Prostate gland (tissue), 2 donors: ENCODE data around the gene GPR35. TPM values are rescaled to one million over a fixed set of nuclear protein-coding genes. Genes with fewer than 3 reads are reported as not detected.

ENCODE experiments used
- DNase-seq: peaks from one replicate; pipeline ENCODE4 v3.0.0-alpha.2; 2019; ENCODE audit warnings: low spot score
- H3K27ac ChIP-seq, 2 donors: fragments of 200-600 bp; sonication (generic); 2 replicates each; pipeline ENCODE4 v1.5.1; 2017 to 2019
- H3K27me3 ChIP-seq: fragments of 200-600 bp; sonication (generic); replicated peaks from 2 replicates; pipeline ENCODE4 v1.5.1; 2019; ENCODE audit not compliant: insufficient read depth
- H3K36me3 ChIP-seq, 2 donors: fragments of 200-600 bp; sonication (generic); 1 replicate in 1 of 2; 2 replicates in 1 of 2; pipeline versions ENCODE4 v1.5.1 to v1.8.1; 2017 to 2019
- H3K4me1 ChIP-seq: fragments of 200-600 bp; sonication (generic); replicated peaks from 2 replicates; pipeline ENCODE4 v1.5.1; 2019
- H3K4me3 ChIP-seq, 2 donors: fragments of 200-600 bp; sonication (generic); 2 replicates each; pipeline ENCODE4 v1.5.1; 2017 to 2019
- H3K9me3 ChIP-seq: fragments of 200-600 bp; sonication (generic); 2 replicates; pipeline ENCODE4 v1.5.1; 2017
- CTCF ChIP-seq, 4 experiments: fragments of 200-600 bp in 2 of 4; fragments of 450-650 bp in 2 of 4; sonication (generic) in 2 of 4; IDR thresholded peaks; 1 replicate in 3 of 4; 2 replicates in 1 of 4; pipeline ENCODE4 v1.5.1; 2016 to 2019; ENCODE audit warnings: antibody characterized with exemption in 4 of 4, mild to moderate bottlenecking in 2 of 4, moderate library complexity in 2 of 4
- POLR2A ChIP-seq: fragments of 450-650 bp; IDR thresholded peaks from one replicate; pipeline ENCODE4 v1.6.1; 2016; ENCODE audit warnings: antibody characterized with exemption, mild to moderate bottlenecking
- POLR2AphosphoS5 ChIP-seq: sonication (generic); formaldehyde crosslinking; IDR thresholded peaks from one replicate; pipeline ENCODE4 v1.6.1; 2017; ENCODE audit warnings: antibody characterized with exemption
- WGBS: methylation state at CpG from one replicate; pipeline ENCODE4 v1.1.5; 2018; 5-methylcytosine and 5-hydroxymethylcytosine counted together
- intact Hi-C: fragments of 100-400 bp; cut with DNase I; formaldehyde crosslinking; loops from one replicate; pipeline ENCODE4 v1.14.2; 2022
- total RNA-seq, 2 donors: library from RNA; depleted of rRNA; stranded (reverse); fragments of >200 nt; gene quantifications; one replicate each; pipeline ENCODE4 v1.1.0, GENCODE V29; 2016

The GPR35 gene
- total RNA-seq, 2 donors from 2014 or later, result 3.3 to 4.6 TPM

GRCh38 chr2:240578110-240578450, 47.2 kb upstream of the GPR35 start:
- peaks cover 11 to 23% of the 10 kb centered on the region in 2 donors for H3K36me3 ChIP-seq
- no peaks in the 10 kb centered on the region for H3K9me3 ChIP-seq
- intact Hi-C loops, result no loop called here
- no peaks in the 10 kb centered on the region for H3K27me3 ChIP-seq
- H3K27ac ChIP-seq, result no peak overlapping the region
- TF ChIP-seq POLR2AphosphoS5, result no peak
- TF ChIP-seq CTCF (IDR thresholded peaks at IDR 0.05), result no peak
- TF ChIP-seq POLR2A, result no peak
- H3K4me3 ChIP-seq, result no peak overlapping the region
- H3K4me1 ChIP-seq, result no peaks in the 10 kb centered on the region
- DNase-seq, result no peak
- 83% methylated on average over 9 of the region's 9 CpGs for WGBS

DNA sequence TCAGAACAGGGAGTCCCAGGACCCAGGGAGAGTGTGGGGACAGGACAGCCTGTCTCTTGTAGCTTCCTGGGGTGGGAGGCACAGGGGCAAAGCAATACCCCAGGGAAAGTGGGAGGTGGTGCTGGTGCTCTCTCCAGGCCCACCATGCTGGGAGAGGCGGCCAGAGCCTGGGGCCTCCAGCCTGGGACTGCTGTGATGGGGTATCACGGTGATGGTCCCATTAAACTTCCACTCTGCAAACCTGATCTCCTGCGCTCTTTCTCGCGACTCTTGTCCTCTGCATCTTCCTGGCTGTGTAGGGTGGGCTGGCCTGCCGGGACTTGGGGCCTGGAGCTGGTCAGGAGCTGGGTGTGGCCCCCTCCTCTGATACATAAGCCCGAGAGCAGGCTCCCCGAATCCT, 46.8 kb upstream of the GPR35 start:
- no peak overlapping the region for H3K4me3 ChIP-seq
- TF ChIP-seq CTCF (IDR thresholded peaks at IDR 0.05) (no peak), POLR2A (no peak), POLR2AphosphoS5 (no peak)
- WGBS, result 81% methylated on average over 8 of the region's 8 CpGs
- no peak for DNase-seq
- H3K27me3 ChIP-seq, result no peaks in the 10 kb centered on the region
- no peaks in the 10 kb centered on the region for H3K4me1 ChIP-seq
- H3K36me3 ChIP-seq, result peaks cover 11 to 23% of the 10 kb centered on the region in 2 donors
- H3K27ac ChIP-seq, result no peak overlapping the region
- H3K9me3 ChIP-seq, result no peaks in the 10 kb centered on the region
- intact Hi-C loops, result no loop called here

- WGBS, result 87% methylated on average over 12 of the region's 12 CpGs
- intact Hi-C loops, result no loop called here
- Histone ChIP-seq H3K36me3 (peaks cover 11 to 23% of the 10 kb centered on the region in 2 donors), H3K4me1 (no peaks in the 10 kb centered on the region), H3K9me3 (no peaks in the 10 kb centered on the region), H3K4me3 (no peak overlapping the region), H3K27me3 (no peaks in the 10 kb centered on the region), H3K27ac (peak overlapping the region; percentile 25 to 47)
- no peak for DNase-seq
- no peak for TF ChIP-seq POLR2AphosphoS5
- TF ChIP-seq CTCF (IDR thresholded peaks at IDR 0.05), result no peak
- no peak for TF ChIP-seq POLR2A
Measured at GRCh38 chr2:240579071-240579762, 46.1 kb upstream of the GPR35 start.

- H3K4me1 ChIP-seq, result peaks cover 6% of the 10 kb centered on the region
Measured at GRCh38 chr2:240579771-240580614, 45.3 kb upstream of the GPR35 start.

More at GRCh38 chr2:240579771-240580614, 45.3 kb upstream of the GPR35 start:
- no peaks in the 10 kb centered on the region for H3K27me3 ChIP-seq
- DNase-seq, result no peak
- no peaks in the 10 kb centered on the region for H3K9me3 ChIP-seq
- no peak for TF ChIP-seq POLR2A
- peak in 2 of 4 experiments; percentile 2 to 6 for TF ChIP-seq CTCF (IDR thresholded peaks at IDR 0.05)
- TF ChIP-seq POLR2AphosphoS5, result peak; percentile 28
- 50% methylated on average over 27 of the region's 27 CpGs for WGBS
- H3K27ac ChIP-seq, result peak overlapping the region; percentile 25 to 47
- no peak overlapping the region for H3K4me3 ChIP-seq
- H3K36me3 ChIP-seq, result peaks cover 11 to 20% of the 10 kb centered on the region in 2 donors
- intact Hi-C loops, result no loop called here
